ENCODE data around the gene UST. TPM values are rescaled to one million over a fixed set of nuclear protein-coding genes. Genes with fewer than 3 reads are reported as not detected.

UST gene
- total RNA-seq, 1 donor from 2014 or later, result 5.5 TPM

GRCh38 chr6:148898376-148899014 lies 151.7 kb downstream of the UST start:
- Mint-ChIP-seq H3K4me3 (no peak overlapping the region), H3K9me3 (peaks cover 5% of the 10 kb centered on the region), H3K4me1 (no peaks in the 10 kb centered on the region), H3K36me3 (ENCODE audit: low read depth) (peaks cover 13% of the 10 kb centered on the region), H3K27ac (ENCODE audit: unreplicated experiment) (no peak overlapping the region), H3K27me3 (ENCODE audit: low read depth) (no peaks in the 10 kb centered on the region)
- no peak for TF ChIP-seq CTCF (conservative IDR thresholded peaks at IDR 0.05)
- no peak for DNase-seq (ENCODE audit: low read depth, low spot score)

GRCh38 chr6:148904896-148905870 lies 158.4 kb downstream of the UST start:
- H3K27me3 Mint-ChIP-seq (ENCODE audit: low read depth), result no peaks in the 10 kb centered on the region
- peaks cover 2% of the 10 kb centered on the region for H3K9me3 Mint-ChIP-seq
- DNase-seq (ENCODE audit: low read depth, low spot score), result no peak
- H3K4me1 Mint-ChIP-seq, result no peaks in the 10 kb centered on the region
- H3K36me3 Mint-ChIP-seq (ENCODE audit: low read depth), result peaks cover 3% of the 10 kb centered on the region
- no peak overlapping the region for H3K4me3 Mint-ChIP-seq
- TF ChIP-seq CTCF (conservative IDR thresholded peaks at IDR 0.05), result no peak
- H3K27ac Mint-ChIP-seq (ENCODE audit: unreplicated experiment), result no peak overlapping the region

GRCh38 chr6:148905901-148906300 lies 159.1 kb downstream of the UST start:
- DNase-seq (ENCODE audit: low read depth, low spot score), result no peak
- Mint-ChIP-seq H3K9me3 (no peaks in the 10 kb centered on the region), H3K36me3 (ENCODE audit: low read depth) (no peaks in the 10 kb centered on the region), H3K4me1 (no peaks in the 10 kb centered on the region), H3K27me3 (ENCODE audit: low read depth) (no peaks in the 10 kb centered on the region), H3K27ac (ENCODE audit: unreplicated experiment) (no peak overlapping the region), H3K4me3 (no peak overlapping the region)
- no peak for TF ChIP-seq CTCF (conservative IDR thresholded peaks at IDR 0.05)

GRCh38 chr6:148906386-148906785 lies 159.6 kb downstream of the UST start:
- Mint-ChIP-seq H3K4me1 (no peaks in the 10 kb centered on the region), H3K4me3 (no peak overlapping the region), H3K9me3 (no peaks in the 10 kb centered on the region), H3K27me3 (ENCODE audit: low read depth) (no peaks in the 10 kb centered on the region), H3K27ac (ENCODE audit: unreplicated experiment) (no peak overlapping the region), H3K36me3 (ENCODE audit: low read depth) (no peaks in the 10 kb centered on the region)
- TF ChIP-seq CTCF (conservative IDR thresholded peaks at IDR 0.05), result no peak
- no peak for DNase-seq (ENCODE audit: low read depth, low spot score)

GRCh38 chr6:148907573-148907972 lies 160.7 kb downstream of the UST start:
- no peak for TF ChIP-seq CTCF (conservative IDR thresholded peaks at IDR 0.05)
- no peaks in the 10 kb centered on the region for H3K36me3 Mint-ChIP-seq (ENCODE audit: low read depth)

More at GRCh38 chr6:148907573-148907972, 160.7 kb downstream of the UST start:
- H3K27me3 Mint-ChIP-seq (ENCODE audit: low read depth), result no peaks in the 10 kb centered on the region
- H3K4me3 Mint-ChIP-seq, result no peak overlapping the region
- H3K27ac Mint-ChIP-seq (ENCODE audit: unreplicated experiment), result no peak overlapping the region
- no peaks in the 10 kb centered on the region for H3K4me1 Mint-ChIP-seq
- no peak for DNase-seq (ENCODE audit: low read depth, low spot score)
- no peaks in the 10 kb centered on the region for H3K9me3 Mint-ChIP-seq
